IPS-NIHi11 (cell line): ENCODE data around the gene CSPG5.

Experiments
- DNase-seq: peaks from one replicate; pipeline ENCODE4 v3.0.0; 2012; ENCODE audit warnings: mixed read lengths, low spot score

The CSPG5 gene

DNA sequence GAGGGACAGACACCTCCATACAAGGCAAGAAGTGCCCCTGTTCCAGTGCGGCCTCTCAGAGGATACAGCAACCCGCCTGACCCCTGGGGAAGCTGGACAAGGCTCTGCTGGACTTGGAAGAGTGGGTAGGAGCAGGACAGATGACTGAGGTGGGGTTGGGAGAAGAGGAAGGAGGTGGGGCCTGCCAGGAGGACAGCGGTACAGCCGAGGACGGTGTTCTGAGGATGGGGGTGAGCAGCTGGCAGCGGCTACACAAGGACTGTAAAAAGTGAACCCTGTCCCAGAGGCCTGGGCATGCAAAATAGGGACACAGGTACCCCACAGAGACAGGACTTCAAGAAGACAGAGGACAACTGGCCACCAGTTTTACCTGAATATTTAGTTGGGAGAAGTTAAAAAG is 41.7 kb downstream of the CSPG5 start:
- DNase-seq: no peak

- no peak for DNase-seq
Observed at GRCh38 chr3:47536221-47536891, 42.3 kb downstream of the CSPG5 start.

GRCh38 chr3:47533996-47534454 is 44.6 kb downstream of the CSPG5 start:
- DNase-seq: no peak

DNA sequence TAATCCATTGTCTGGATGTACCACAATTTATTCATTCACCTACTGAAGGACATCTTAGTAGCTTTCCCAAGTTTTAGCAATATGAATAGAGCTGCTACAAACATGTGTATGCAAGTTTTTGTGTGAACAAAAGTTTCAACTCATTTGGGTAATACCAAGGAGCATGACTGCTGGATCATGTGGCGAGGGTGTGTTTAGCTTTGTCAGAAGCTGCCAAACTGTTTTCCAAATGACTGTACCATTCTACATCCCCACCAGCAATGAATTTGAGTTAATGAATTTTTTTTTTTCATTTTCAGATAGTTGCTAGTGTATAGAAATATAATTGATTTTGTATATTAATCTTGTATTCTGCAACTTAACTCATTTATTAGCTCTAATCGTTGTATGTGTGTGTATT is 45.2 kb downstream of the CSPG5 start:
- DNase-seq: no peak

GRCh38 chr3:47527952-47528725 is 50.5 kb downstream of the CSPG5 start:
- no peak for DNase-seq

DNA sequence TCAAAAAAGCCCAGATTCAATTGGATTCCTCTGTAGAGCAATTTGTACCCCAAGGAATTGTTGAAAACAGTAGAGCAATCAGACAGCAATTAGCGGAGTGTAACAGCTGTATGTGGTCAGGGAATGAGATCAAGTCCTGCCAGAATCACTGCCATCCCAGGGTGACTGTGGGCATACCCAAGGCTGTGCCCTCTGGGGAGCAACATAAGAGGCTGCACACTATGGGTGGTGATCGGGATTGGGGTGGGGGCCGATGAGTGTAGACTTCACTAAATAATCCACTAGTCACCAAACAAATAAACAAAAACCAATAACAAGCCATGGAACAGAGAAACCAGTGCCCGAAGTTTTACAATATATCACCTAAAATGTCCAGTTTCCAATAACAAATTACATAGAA is 53.0 kb downstream of the CSPG5 start:
- DNase-seq: no peak

- DNase-seq: no peak
Observed at GRCh38 chr3:47523310-47524073, 55.2 kb downstream of the CSPG5 start.

DNA sequence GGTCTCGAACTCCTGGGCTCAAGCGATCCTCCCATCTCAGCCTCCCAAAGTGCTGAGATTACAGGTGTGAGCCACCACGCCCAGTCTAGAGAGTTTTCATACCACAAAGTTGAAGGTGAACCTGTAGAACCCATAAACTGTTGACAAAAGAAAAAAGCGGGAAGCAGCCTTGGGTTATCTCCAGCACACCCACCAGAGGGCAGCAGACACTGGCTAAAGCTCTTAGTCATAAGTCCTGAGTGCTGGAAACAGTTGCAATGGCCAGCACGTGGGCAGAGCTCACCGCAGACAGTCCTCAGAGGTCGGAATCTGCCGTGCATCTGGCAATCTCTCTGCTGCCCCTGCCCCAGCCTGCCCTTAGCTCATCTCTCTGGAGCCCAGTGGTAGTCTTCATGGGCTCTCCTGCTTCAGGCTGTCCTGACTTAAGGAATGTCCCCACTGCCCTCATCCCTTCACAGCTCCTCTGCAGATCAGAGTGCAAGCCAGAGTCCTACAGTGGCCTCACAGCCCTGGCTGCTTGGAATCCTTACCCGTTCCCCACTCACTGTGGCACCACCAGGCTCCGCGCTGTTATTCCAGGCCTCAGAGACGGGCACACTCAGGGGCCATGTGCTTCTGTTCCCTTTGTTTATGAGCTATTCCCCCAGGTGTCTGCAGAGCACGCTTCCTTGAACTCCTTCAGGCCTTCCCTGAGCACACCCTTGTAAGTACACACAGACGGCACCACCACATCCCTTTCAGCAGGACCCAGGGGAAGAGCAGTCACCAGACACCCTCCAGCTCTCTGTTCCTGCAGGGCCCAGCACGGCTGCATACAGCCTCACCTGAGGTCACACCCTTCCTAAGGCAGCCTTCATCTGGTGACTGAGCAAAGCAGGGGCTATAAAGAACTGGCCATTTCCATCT is 56.3 kb downstream of the CSPG5 start:
- peak; percentile 82 for DNase-seq

DNA sequence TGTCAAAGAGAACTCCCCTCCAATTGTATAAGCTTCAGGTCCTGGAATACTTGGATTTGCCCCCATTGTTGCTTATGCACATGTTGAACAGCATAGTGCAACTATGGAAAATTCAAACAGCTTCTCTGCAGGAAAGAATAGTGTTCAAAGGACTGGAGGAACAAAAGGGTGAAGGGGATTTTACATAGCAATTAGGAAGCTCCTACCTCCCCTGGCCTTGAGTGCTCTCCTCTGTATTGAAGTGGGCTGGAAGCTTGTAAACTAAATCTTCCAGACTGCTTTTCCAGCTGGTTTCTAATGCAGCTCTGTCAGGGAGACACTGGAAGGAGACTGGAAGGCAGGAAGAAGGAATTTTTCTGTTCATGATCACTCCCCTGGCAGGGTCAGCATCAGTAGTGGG is 57.9 kb downstream of the CSPG5 start:
- no peak for DNase-seq

GRCh38 chr3:47517937-47518336 is 60.7 kb downstream of the CSPG5 start:
- DNase-seq: no peak

- no peak for DNase-seq
Observed at GRCh38 chr3:47515864-47516319, 62.8 kb downstream of the CSPG5 start.

GRCh38 chr3:47515100-47515499 is 63.6 kb downstream of the CSPG5 start:
- DNase-seq: no peak

DNA sequence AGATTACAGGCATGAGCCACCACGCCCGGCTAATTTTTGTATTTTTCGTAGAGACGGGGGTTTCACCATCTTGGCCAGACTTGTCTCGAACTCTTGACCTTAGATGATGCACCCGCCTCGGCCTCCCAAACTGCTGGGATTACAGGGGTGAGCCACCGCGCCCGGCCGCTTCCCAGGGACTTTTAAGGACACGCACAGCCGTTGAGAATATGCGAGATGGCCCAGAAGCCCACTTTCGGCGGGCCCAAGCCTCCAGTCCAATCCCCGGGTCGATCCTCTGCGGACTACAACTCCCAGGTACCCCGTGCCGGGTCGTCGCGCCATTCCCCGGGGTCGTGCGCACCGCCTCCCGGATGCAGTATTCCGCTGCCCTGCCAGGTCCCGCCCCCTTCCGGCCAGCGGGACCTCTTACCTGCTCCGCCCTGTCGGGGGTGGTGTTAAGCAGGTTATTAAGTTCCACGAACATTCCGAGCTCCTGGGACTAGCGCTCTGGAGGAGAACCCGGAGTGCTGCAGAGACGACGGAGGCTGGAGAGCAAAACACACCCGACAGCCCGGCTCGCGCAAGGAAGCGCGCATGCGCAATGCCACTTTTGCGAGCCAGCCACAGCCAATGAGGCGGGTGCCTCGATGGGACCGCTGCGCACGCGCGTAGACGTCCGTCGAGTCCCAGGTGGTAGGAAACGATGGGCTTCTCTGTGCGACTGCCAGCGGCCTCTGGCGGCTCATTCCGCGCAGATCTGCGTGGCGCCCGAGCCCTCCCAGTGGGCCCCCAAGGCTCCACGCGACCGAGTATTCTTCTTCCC is 65.3 kb downstream of the CSPG5 start, which contains the start of gene ELP6:
Gene ELP6 (minus strand): TSS at position 588 of the 805 bp plus-strand sequence. CDS start 122 bp downstream, at position 466.
- peak; percentile 96 for DNase-seq

DNA sequence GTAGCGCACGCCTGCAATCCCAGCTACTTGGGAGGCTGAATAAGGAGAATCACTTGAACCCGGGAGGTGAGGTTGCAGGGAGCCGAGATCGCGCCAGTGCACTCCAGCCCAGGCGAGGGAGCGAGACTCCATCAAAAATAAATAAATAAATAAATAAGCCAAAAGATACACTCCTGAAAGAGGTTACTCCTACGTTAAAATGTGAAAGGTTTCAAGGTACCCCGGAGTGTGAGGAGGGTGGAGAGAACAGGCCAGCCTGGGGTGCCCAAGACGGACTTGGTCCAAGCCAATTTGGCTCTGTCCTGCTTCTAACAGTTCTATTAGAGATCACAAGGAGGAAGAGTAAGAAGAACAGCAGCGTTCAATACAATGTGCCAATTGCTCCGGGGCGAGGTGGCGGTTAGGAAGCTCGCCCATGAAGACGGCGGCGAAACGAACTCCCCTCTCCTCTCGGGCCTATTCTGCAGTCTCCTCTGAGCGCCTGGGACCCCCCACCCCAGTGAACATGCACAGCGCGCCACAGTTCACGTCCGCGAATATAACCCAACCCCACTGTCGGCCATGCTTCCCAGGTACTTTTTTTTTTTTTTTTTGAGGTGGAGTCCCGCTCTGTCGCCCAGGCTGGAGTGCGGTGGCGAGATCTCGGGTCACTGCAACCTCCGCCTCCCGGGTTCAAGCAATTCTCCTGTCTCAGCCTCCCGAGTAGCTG is 66.1 kb downstream of the CSPG5 start:
- no peak for DNase-seq
